CD8-positive, alpha-beta memory T cell (primary cell): ENCODE data around the gene ZBTB8OS. TPM values are rescaled to one million over a fixed set of nuclear protein-coding genes. Genes with fewer than 3 reads are reported as not detected.
A peak's percentile ranks its signal among the peaks of the same experiment; 100 is the strongest.
"Not testable (repeated sequence)": the region's sequence is repeated elsewhere in the genome, so short reads cannot be mapped to it uniquely, and the experiment has no call there.

ENCODE experiments used
- CTCF ChIA-PET: fragments of 350-600 bp; sonication (Branson Sonifier 250); formaldehyde crosslinking; loops from one replicate; lab custom pipeline; 2021; ENCODE audit warnings: antibody characterized with exemption; lab: Charles Lee
- POLR2A ChIA-PET: fragments of 350-600 bp; sonication (Branson Sonifier 250); formaldehyde crosslinking; loops from one replicate; lab custom pipeline; 2021; ENCODE audit warnings: antibody characterized with exemption; lab: Charles Lee
- DNase-seq, 5 donors: peaks; one replicate each; pipeline versions ENCODE4 v3.0.0 to v3.0.0-alpha.2; 2020 to 2022; ENCODE audit warnings: mixed read lengths in 1 of 5
- H3K27ac ChIP-seq: one replicate; pipeline ENCODE4 v1.7.0; 2013; ENCODE audit warnings: low read depth, mild to moderate bottlenecking, low read length, moderate library complexity
- H3K27me3 ChIP-seq: 2 replicates; pipeline ENCODE4 v1.7.0; 2013; ENCODE audit warnings: low read length, mild to moderate bottlenecking; ENCODE audit not compliant: insufficient read depth, poor library complexity, severe bottlenecking
- H3K36me3 ChIP-seq: 2 replicates; pipeline ENCODE4 v1.7.0; 2013; ENCODE audit warnings: mild to moderate bottlenecking, low read length, moderate library complexity; ENCODE audit not compliant: insufficient read depth
- H3K4me1 ChIP-seq: 2 replicates; pipeline ENCODE4 v1.7.0; 2013; ENCODE audit warnings: mild to moderate bottlenecking, low read length, moderate library complexity; ENCODE audit not compliant: insufficient read depth
- H3K4me3 ChIP-seq: 2 replicates; pipeline ENCODE4 v1.7.0; 2013; ENCODE audit warnings: mild to moderate bottlenecking, low read length
- H3K9me3 ChIP-seq: 2 replicates; pipeline ENCODE4 v1.7.0; 2013; ENCODE audit warnings: mild to moderate bottlenecking, low read length
- H3K27ac Mint-ChIP-seq, 8 donors: one replicate each; pipeline ENCODE4 v1.8.0; 2020 to 2021; ENCODE audit warnings: mixed read lengths in 8 of 8, mild to moderate bottlenecking in 6 of 8, inconsistent platforms in 3 of 8, moderate library complexity in 3 of 8
- H3K27me3 Mint-ChIP-seq, 2 donors: one replicate each; pipeline ENCODE4 v1.8.0; 2020 to 2021; ENCODE audit warnings: mixed read lengths in 2 of 2, mild to moderate bottlenecking in 1 of 2, moderate library complexity in 1 of 2
- H3K36me3 Mint-ChIP-seq, 3 donors: one replicate each; pipeline ENCODE4 v1.8.0; 2020 to 2021; ENCODE audit warnings: mixed read lengths in 3 of 3, inconsistent platforms in 1 of 3, mild to moderate bottlenecking in 1 of 3
- H3K4me1 Mint-ChIP-seq, 3 donors: one replicate each; pipeline ENCODE4 v1.8.0; 2020 to 2021; ENCODE audit warnings: mixed read lengths in 3 of 3, inconsistent platforms in 1 of 3, mild to moderate bottlenecking in 1 of 3
- H3K4me3 Mint-ChIP-seq, 7 donors: one replicate each; pipeline ENCODE4 v1.8.0; 2020 to 2021; ENCODE audit warnings: mixed read lengths in 7 of 7, mild to moderate bottlenecking in 6 of 7, moderate library complexity in 4 of 7, inconsistent platforms in 2 of 7
- H3K9me3 Mint-ChIP-seq, 5 donors: one replicate each; pipeline ENCODE4 v1.8.0; 2020 to 2022; ENCODE audit warnings: mixed read lengths in 5 of 5, mild to moderate bottlenecking in 3 of 5, moderate library complexity in 2 of 5, inconsistent platforms in 1 of 5
- polyA plus RNA-seq: library from polyadenylated mRNA; unstranded; fragments of 300-500 nt; fragmentation: Illumina TruSeq; gene quantifications from one replicate; pipeline ENCODE4 v1.2.3, GENCODE V29; 2021
- total RNA-seq, 2 experiments: library from RNA; stranded (reverse); gene quantifications; one replicate each; pipeline ENCODE4 v1.2.3, GENCODE V29; 2021

Gene ZBTB8OS
- total and polyA plus RNA-seq, 3 experiments from 2014 or later: 76.7 to 79.9 (median 79.4) TPM

DNA sequence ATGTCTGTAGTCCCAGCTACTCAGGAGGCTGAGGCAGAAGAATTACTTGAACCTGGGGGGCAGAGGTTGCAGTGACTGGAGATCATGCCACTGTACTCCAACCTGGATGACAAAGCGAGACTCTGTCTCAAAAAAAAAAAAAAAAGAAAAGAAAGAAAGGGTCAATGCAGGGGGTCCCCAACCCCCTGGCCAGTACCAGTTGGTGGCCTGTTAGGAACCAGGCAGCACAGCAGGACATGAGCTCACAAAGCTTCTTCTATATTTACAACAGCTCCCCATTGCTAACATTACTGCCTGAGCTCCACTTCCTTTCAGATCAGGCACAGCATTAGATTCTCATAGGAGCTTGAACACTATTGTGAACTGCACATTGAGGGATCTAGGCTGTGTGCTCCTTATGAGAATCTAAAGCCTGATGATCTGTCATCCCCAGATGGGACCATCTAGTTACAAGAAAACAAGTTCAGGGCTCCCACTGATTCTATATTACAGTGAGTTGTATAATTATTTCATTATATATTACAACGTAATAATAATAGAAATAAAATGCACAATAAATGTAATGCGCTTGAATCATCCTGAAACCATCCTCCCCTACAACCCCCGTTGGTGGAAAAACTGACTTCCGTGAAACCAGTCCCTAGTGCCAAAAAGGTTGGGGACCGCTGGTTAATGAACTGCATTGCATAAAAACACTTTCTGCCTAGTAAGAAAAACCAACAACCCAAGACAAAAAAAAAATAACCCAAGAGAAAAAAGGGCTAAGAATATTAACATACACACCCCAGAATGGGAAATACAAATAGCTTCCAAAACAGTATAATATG lies 2.8 kb downstream of the ZBTB8OS start:
- H3K27ac Mint-ChIP-seq: peak overlapping the region in 6 of 8 donors; percentile 38 to 91 (median 80)
- H3K27me3 Mint-ChIP-seq: peaks cover 0 to 7% of the 10 kb centered on the region in 2 donors
- H3K36me3 Mint-ChIP-seq: peaks cover 0 to 37% (median 2%) of the 10 kb centered on the region in 3 donors
- no peaks in the 10 kb centered on the region for H3K9me3 Mint-ChIP-seq
- ChIA-PET CTCF (no interaction called here), POLR2A (interaction anchor here (0.5 to 0.7 kb wide), 3 partner anchors 222 to 581 kb away, joined by 3 to 5 read pairs (median 4); no protein-coding TSS in a partner anchor)
- no peak for DNase-seq
- no peaks in the 10 kb centered on the region for H3K36me3 ChIP-seq
- H3K9me3 ChIP-seq: no peaks in the 10 kb centered on the region
- H3K4me3 ChIP-seq: no peak overlapping the region
- H3K27ac ChIP-seq: no peak overlapping the region
- no peaks in the 10 kb centered on the region for H3K27me3 ChIP-seq
- peak overlapping the region; percentile 33 to 97 (median 92) for H3K4me3 Mint-ChIP-seq
- H3K4me1 Mint-ChIP-seq: peaks cover 41 to 54% (median 50%) of the 10 kb centered on the region in 3 donors
- H3K4me1 ChIP-seq: peaks cover 23% of the 10 kb centered on the region

- DNase-seq: no peak
Measured at GRCh38 chr1:32644426-32644825, 5.9 kb downstream of the ZBTB8OS start.

GRCh38 chr1:32642292-32642827 lies 8.0 kb downstream of the ZBTB8OS start:
- H3K27ac ChIP-seq, H3K4me1 ChIP-seq, H3K27me3 ChIP-seq, POLR2A ChIA-PET, H3K9me3 Mint-ChIP-seq, H3K4me3 Mint-ChIP-seq, H3K9me3 ChIP-seq, H3K4me3 ChIP-seq, DNase-seq, H3K36me3 ChIP-seq, H3K27me3 Mint-ChIP-seq, CTCF ChIA-PET: not testable (repeated sequence)
- Mint-ChIP-seq H3K4me1 (peaks cover 15 to 24% (median 15%) of the 10 kb centered on the region in 3 donors), H3K36me3 (peaks cover 0 to 20% (median 3%) of the 10 kb centered on the region in 3 donors), H3K27ac (peak overlapping the region in 1 of 8 donors; percentile 41)

More at GRCh38 chr1:32644426-32644825, 5.9 kb downstream of the ZBTB8OS start:
- peaks cover 0 to 20% (median 3%) of the 10 kb centered on the region in 3 donors for H3K36me3 Mint-ChIP-seq
- H3K27me3 Mint-ChIP-seq: no peaks in the 10 kb centered on the region
- Histone ChIP-seq H3K27ac (no peak overlapping the region), H3K4me3 (no peak overlapping the region), H3K4me1 (peaks cover 13% of the 10 kb centered on the region), H3K27me3 (no peaks in the 10 kb centered on the region), H3K36me3 (no peaks in the 10 kb centered on the region), H3K9me3 (no peaks in the 10 kb centered on the region)
- ChIA-PET CTCF (no interaction called here), POLR2A (interaction anchor here (0.6 kb wide), 1 partner anchor 33 kb away, joined by 4 read pairs; no protein-coding TSS in a partner anchor)
- peaks cover 27 to 38% (median 32%) of the 10 kb centered on the region in 3 donors for H3K4me1 Mint-ChIP-seq
- no peaks in the 10 kb centered on the region for H3K9me3 Mint-ChIP-seq
- H3K4me3 Mint-ChIP-seq: no peak overlapping the region
- no peak overlapping the region for H3K27ac Mint-ChIP-seq

DNA sequence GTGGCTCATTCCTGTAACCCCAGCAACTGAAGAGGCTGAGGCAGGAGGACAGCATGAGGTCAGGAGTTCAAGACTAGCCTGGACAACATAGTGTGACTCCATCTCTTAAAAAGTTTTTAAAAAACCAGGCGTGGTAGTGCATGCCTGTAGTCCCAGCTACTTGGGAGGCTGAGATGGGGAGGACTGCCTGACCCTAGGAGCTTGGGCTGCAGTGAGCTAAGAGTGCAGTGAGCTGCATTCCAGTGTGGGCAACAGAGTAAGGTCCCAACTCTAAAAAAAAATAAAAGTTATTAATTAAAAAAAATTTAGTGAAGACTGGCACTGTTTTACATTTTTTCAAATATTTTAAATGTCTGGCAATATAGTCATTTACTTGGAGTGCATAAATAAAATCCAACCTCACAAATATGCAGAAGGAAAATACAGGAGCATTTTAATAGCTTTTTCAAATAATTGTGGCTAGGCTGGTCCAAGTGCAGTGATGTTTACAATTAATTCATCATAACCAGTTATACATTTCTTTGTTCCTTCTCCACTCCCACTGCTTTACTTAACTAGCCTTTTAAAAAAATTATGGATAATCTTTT lies 10.8 kb downstream of the ZBTB8OS start:
- no peaks in the 10 kb centered on the region for H3K4me1 ChIP-seq
- no peak for DNase-seq
- H3K27ac Mint-ChIP-seq: peak overlapping the region in 1 of 8 donors; percentile 54
- peaks cover 0 to 28% (median 3%) of the 10 kb centered on the region in 3 donors for H3K36me3 Mint-ChIP-seq
- no peaks in the 10 kb centered on the region for H3K36me3 ChIP-seq
- no peak overlapping the region for H3K4me3 ChIP-seq
- no peaks in the 10 kb centered on the region for H3K27me3 Mint-ChIP-seq
- POLR2A ChIA-PET: interaction anchor here (1.2 kb wide), 1 partner anchor 11 kb away, joined by 3 read pairs; the partner anchor contains the start of gene RBBP4
- no peak overlapping the region for H3K27ac ChIP-seq
- H3K9me3 ChIP-seq: no peaks in the 10 kb centered on the region
- peaks cover 18 to 32% (median 20%) of the 10 kb centered on the region in 3 donors for H3K4me1 Mint-ChIP-seq
- no peaks in the 10 kb centered on the region for H3K27me3 ChIP-seq
- CTCF ChIA-PET: no interaction called here
- H3K9me3 Mint-ChIP-seq: no peaks in the 10 kb centered on the region
- no peak overlapping the region for H3K4me3 Mint-ChIP-seq

- H3K4me3 Mint-ChIP-seq: no peak overlapping the region
- peaks cover 0 to 45% (median 3%) of the 10 kb centered on the region in 3 donors for H3K36me3 Mint-ChIP-seq
- POLR2A ChIA-PET: no interaction called here
- H3K36me3 ChIP-seq: peaks cover 7% of the 10 kb centered on the region
- H3K4me1 Mint-ChIP-seq: peaks cover 17 to 33% (median 29%) of the 10 kb centered on the region in 3 donors
- H3K9me3 Mint-ChIP-seq: no peaks in the 10 kb centered on the region
- no peak overlapping the region for H3K27ac ChIP-seq
- CTCF ChIA-PET: no interaction called here
- H3K9me3 ChIP-seq: no peaks in the 10 kb centered on the region
- H3K4me1 ChIP-seq: no peaks in the 10 kb centered on the region
- no peaks in the 10 kb centered on the region for H3K27me3 Mint-ChIP-seq
- H3K27ac Mint-ChIP-seq: peak overlapping the region in 4 of 8 donors; percentile 3 to 78 (median 46)
- no peak for DNase-seq
- H3K4me3 ChIP-seq: no peak overlapping the region
- H3K27me3 ChIP-seq: no peaks in the 10 kb centered on the region
Measured at GRCh38 chr1:32636914-32637645, 13.3 kb downstream of the ZBTB8OS start.

DNA sequence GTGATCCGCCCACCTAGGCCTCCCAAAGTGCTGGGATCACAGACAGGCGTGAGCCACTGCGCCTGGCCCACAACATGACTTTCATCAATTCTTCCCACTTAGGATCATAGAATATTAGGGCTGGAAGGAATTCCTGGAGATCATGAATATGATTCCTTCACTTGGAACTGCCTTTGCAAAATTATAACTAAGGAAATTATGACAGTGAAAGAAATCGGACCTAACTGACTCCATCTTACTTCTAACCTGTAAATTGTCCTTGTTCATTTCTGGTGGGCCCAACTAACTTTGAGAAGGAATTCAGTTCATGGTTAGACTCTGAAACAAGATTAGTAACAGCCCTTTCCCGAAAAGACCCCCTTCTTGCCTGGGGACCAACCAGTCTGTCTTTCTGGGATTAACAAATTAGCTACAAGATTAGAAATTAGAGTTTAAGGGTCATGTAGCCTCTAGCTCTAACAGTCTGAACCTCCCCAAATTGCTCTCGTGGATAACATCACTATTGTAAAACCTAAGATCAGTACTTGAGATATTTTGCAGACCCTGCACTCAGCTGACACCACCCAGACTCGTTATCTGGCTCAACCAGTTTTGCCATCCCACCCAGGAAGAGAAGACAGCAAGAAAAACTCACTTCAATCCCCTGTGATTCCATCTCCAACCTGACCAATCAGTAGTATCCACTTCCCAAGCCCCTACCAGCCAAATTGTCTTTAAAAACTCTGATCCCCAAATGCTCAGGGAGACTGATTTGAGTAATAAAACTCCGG lies 14.7 kb downstream of the ZBTB8OS start:
- Mint-ChIP-seq H3K9me3 (no peaks in the 10 kb centered on the region), H3K4me3 (no peak overlapping the region), H3K27me3 (no peaks in the 10 kb centered on the region), H3K27ac (peak overlapping the region in 1 of 8 donors; percentile 77), H3K36me3 (peaks cover 0 to 46% (median 3%) of the 10 kb centered on the region in 3 donors), H3K4me1 (peaks cover 15 to 33% (median 26%) of the 10 kb centered on the region in 3 donors)
- ChIA-PET CTCF (no interaction called here), POLR2A (no interaction called here)
- H3K4me3 ChIP-seq: no peak overlapping the region
- no peaks in the 10 kb centered on the region for H3K27me3 ChIP-seq
- H3K36me3 ChIP-seq: peaks cover 7% of the 10 kb centered on the region
- no peaks in the 10 kb centered on the region for H3K4me1 ChIP-seq
- no peak for DNase-seq
- H3K9me3 ChIP-seq: no peaks in the 10 kb centered on the region
- no peak overlapping the region for H3K27ac ChIP-seq

GRCh38 chr1:32632829-32633228 lies 17.5 kb downstream of the ZBTB8OS start:
- Mint-ChIP-seq H3K27me3 (no peaks in the 10 kb centered on the region), H3K36me3 (peaks cover 0 to 55% (median 5%) of the 10 kb centered on the region in 3 donors), H3K4me1 (peaks cover 18 to 34% (median 28%) of the 10 kb centered on the region in 3 donors), H3K4me3 (no peak overlapping the region), H3K27ac (peak overlapping the region in 3 of 8 donors; percentile 13 to 46 (median 36)), H3K9me3 (no peaks in the 10 kb centered on the region)
- Histone ChIP-seq H3K36me3 (peaks cover 7% of the 10 kb centered on the region), H3K27me3 (no peaks in the 10 kb centered on the region), H3K9me3 (no peaks in the 10 kb centered on the region), H3K4me1 (no peaks in the 10 kb centered on the region), H3K4me3 (no peak overlapping the region), H3K27ac (no peak overlapping the region)
- ChIA-PET POLR2A (no interaction called here), CTCF (no interaction called here)
- DNase-seq: no peak
